Activated T-helper 1 cell treated with anti-CD3 and anti-CD28 coated beads, Interleukin-2, amount 50 U/mL, for 16 hours (primary cell): ENCODE measurements around the gene DNAJA3.
A peak's percentile ranks its signal among the peaks of the same experiment; 100 is the strongest.

Source experiments
- DNase-seq, 2 donors: peaks; one replicate each; pipeline ENCODE4 v3.0.0-alpha.2; 2020; ENCODE audit warnings: low read depth in 1 of 2, low spot score in 1 of 2

The DNAJA3 gene

DNA sequence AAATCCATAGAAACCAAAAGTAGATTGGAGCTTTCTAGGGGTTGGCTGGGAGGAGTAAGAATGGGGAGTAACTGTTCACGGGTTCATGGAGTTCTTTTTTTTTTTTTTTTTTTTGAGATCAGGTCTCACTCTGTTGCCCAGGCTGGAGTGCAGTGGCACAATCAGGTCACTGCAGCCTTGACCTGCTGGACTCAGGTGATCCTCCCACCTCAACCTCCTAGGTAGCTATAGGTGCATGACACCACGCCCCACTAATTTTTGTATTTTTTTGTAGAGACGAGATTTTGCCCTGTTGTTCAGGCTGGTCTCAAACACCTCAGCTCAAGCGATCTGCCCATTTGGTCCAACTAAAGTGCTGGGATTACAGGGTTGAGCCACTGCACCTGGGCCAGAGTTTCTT lies 47.2 kb downstream of the DNAJA3 start:
- DNase-seq: no peak

DNA sequence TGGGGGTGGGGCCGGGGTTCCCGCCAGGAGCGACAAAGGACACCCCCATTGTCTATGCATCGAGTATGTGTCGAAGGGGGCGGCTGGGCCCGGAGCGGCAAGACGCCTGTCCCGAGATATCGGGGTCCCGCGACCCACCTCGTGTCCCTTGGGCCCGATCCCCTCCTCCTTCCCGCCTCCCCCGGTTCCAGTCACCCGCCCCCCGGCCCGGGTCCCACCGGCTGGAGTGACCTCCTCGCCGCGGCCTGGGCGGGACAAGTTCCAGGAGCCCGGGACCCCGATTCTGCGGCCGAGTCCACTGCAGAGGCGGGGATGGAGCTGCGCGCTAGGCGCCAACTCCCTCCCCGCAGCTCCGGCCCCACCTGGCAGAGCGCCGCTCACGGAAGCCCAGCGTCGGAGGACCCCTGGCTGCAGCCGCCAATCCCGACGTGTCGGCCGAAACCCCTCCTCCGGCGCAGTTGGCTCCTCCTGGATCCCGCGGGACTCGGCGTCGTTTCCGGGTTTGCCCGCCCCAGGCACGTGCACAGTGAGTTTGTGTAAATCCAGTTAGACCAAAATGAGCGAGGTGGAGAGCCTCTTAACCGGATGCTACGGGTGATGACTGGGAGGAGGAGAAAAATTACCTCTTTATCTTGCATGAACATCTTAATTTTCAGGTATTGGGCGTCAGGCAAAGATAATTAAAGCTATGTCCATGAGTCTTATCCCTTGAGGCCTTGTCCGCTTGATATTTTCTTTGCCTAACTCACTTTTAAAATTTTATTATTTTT lies 48.7 kb downstream of the DNAJA3 start, which contains the start of gene NMRAL1:
NMRAL1 (minus strand) TSS at position 434 of the 770 bp plus-strand sequence. CDS start 493 bp downstream, outside the sequence.
- DNase-seq: peak; percentile 57 to 76

DNA sequence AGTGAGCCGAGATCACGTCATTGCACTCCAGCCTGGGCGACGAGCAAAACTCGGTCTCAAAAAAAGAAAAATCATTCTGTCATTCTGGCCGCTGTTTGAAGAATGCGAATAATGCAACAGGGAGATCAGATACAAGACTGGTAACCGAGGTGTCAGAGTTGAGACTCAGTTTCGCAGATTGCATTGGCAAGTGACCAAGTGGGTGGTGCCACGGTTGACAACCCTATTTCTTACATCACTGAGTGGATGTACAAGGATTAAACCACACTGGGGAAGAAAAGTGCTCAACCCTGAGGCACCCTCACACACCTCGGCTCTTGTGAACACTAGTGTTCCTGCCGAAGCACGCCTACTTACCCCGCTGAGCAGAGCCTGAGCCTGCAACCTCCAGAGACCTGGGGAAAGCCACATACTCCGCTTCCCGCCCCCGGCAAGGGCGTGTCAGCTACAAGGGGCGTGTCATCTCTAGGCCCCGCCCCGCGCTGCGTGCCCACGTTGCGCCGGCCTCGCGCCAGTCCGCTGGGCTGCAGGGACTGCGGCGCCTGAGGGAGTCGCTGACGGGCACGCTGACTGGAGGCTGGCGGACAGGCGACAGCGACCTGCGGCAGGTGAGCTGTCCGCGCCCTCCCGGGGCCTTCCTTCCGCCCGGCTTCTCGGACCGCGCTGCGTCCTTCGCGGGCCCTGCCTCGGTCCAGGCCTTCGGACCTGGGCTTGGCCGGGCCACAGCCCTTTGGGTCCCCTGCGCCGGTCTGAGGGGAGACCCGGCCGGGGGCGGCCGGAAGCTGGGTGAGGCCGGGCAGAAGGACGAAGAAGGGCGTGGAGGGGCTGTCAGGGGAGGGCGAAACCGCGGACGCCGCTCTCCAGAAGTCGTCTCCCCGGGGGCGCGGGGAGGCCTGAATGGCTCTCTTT lies 50.5 kb downstream of the DNAJA3 start, which contains the start of gene HMOX2:
HMOX2 (plus strand) TSS at position 519 of the 909 bp plus-strand sequence. CDS start 29,127 bp downstream, outside the sequence.
- DNase-seq: peak; percentile 88 to 92

DNA sequence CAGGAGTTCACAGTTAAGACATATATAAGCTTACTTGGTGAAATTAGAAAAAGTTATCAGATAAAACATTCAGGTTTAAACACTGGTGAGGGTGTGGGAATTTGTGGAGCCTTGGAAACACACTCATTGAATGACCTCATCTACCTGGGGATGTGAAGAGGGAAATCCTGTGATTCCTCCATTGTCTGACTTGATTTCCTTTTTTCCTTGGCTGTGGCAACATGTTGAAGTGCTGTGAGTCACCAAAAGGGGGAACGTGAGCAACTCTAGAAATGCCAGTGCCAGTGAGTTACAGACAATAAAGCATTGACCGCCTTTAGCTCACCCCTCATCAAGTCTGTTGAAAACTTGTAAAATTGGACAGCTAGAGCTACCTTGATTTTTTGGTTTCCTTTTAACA lies 52.3 kb downstream of the DNAJA3 start:
- DNase-seq: no peak

DNA sequence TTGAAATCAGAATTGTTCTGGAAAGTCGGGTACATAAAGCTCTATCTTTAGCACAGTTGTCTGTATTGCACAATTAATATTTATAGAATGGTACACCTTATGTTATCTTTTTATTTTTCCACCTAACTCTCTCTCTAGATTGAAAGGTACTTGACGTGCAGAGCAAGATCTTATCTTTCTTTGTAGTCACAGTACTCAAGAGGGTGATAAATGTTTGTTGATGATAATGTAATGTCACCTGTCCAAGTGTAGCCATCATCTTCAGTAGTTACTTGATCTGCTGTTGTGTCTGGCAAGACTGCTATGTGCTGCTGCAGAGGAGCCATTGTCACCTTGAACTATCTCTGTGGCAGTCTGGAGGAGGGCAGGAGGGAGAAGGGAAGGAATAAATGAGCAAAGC lies 55.9 kb downstream of the DNAJA3 start:
- no peak for DNase-seq

DNA sequence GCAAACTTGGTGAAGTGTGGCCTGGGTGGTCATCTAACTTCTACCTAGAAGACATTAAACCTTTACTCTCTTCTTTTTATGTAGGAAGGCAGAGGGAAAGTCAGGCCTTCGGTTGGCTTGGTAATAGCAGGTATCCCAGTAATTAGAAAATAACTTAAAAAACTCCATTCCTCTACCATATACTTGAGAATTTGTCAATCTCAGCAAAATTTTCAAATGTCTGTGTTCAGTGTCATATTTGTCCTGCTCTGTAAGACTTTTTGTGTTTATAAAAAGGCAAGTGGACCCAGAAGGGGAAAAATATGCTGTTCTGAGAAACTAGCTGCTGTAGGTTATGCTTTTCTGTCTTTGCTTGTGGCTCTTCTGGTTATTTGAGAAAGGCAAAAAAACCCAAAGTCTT lies 56.3 kb downstream of the DNAJA3 start:
- DNase-seq: no peak

DNA sequence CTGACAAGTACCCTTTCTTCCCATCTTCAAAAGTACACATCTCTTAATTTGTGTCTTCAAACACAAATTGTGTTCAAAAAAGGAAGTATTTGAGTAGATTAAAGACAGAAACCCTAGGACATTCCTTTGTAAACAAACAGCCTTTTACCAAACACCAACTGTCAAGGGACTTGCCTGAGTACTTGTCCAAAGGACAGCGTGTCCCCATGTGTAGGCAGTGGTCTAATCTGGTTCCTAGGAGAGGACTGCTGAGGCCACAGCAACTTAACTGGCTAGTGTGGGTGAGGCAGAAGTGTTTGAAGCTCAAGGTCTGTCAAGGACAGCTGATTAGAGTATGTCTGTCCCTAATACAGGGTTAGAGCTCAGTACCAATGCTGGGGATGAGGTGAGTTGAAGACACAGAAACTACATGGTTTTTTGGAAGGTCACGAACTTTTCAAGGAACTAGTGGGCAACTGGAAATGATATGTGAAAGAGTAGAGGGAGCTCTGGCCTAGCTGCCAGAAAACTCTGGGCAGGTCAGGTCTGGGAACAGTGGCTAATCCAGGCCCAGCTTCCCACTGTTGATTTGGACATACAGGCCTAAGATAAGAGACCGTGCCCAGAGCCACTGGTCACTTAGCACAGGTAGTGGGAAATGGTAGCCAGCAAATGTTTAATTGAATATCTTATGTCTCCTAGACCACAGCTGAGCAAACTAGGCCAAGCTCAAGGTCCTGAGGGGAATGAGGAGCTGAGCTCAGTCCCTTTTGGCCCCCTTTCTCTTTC lies 60.6 kb downstream of the DNAJA3 start:
- DNase-seq: no peak

DNA sequence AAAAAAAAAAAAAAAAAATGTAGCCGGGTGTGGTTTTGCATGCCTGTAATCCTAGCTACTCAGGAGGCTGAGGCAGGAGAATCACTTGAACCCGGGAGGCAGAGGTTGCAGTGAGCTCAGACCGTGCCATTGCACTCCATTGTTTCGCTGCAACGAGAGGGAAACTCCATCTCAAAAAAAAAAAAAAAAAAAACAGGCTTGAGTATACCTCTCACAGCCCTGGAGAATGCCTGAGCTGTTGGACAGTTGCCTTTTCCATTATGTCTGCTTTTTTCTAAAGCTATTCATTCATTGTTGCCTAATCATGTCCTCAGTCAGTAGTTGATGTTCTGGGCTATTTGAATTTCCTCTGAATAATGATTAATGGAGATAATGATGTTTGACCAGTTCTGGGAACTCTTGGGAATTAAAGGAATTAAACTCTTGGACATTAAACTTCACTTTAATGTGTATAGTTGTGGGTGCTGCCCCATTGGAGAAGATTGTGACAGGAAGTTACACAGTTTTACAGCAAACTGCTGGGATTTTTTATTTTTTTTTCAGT lies 62.4 kb downstream of the DNAJA3 start:
- no peak for DNase-seq

DNA sequence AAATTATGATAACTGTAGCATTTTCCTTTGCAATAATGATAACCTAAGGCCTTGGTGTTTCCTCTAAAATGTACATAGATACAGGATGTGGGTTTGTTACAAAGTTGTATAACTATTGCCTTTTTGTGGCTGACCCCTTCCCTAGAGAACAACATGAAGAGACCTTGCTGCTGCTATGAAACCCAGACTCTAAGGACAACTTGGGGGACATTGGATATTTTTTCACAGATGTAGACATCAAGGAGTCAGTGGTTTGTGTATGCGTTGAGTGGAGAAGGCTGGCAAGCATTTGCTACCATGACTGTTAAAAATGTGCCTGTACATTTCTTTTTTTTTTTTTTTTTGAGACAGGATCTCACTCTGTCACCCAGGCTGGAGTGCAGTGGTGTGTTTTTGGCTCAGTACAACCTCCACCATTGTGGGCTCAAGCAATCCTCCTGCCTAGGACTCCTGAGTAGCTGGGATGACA lies 62.9 kb downstream of the DNAJA3 start:
- DNase-seq: no peak

DNA sequence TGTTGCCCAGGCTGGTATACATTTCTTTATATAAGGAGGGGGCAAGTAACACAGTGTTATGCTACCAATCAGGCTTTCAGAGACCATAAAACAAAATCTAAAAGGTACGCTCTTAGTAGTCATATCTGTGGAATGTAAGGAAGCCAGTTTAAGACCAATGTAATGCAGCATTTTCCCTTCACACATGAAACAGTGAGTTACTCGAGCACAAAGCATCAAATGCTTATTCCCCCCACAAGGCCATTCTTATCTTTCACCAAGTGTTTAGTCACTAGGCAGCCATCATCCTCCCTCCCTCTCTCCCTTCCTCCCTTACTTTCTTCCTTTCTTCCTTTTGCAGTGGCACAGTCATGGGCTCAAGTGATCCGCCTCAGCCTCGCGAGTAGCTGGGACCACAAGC lies 63.4 kb downstream of the DNAJA3 start:
- no peak for DNase-seq

DNA sequence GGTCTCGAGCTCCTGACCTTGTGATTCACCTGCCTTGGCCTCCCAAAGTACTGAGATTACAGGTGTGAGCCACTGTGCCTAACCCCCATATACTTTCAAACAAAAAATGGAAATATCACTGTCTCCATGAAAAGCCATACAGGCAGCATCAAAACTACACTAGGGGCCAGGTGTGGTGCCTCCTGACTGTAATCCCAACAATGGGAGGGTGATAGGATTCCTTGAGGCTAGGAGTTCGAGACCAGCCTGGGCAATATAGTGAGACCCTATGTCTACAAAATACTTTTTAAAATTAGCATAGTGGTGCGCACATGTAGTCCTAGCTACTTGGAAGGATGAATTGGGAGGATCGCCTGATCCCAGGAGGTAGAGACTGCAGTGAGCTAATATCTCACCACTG lies 66.2 kb downstream of the DNAJA3 start:
- DNase-seq: no peak

DNA sequence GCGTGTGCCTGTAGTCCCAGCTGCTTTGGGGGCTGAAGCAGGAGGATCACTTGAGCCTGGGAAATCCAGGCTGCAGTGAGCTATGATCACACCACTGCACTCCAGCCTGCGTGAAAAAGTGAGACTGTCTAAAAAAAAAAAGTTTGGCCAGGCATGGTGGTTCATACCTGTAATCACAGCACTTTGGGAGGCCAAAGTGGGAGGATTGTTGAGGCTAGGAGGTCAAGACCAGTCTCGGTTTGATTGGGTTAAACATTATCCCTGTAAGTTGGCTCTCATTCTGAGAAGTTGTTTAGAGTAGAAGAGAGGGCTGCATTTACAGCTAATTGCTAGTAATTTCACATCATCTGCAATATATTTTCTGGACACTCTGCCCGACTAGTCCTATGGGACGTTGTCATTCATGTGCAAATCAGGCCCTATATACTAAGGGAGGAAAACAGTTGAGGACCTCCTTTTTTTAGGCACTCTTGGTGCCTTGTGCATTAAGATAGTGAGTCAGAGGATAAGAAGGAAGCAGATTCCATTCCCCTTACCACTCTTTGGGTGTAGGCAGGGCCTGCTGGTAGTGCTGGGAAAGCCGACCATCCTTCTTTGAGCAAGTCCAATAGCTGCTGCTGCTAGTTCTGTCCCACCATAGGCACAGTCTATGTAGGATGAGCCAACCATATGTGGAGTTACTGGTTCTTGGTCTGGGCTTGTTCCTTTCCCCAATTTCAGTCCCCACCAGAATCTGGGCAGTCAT lies 69.2 kb downstream of the DNAJA3 start:
- DNase-seq: no peak

DNA sequence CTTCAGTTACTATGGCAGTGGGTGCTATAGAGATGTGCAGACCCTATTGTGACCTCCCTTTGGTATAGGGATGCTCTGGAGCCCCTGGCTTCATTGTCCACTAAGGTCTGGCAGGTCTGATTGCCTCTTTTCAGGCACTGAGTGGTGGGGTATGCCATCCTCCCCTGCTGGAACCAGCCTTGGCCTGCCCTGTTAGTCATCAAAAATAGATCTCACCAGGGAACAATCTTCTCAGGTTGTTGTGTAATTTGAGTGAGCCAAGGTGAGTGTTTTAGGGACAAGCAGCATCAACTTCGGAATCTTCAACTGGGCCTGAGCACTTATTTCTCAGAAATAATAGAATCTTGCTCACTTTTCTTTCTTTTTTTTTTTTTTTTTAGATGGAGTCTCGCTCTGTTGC lies 70.1 kb downstream of the DNAJA3 start:
- no peak for DNase-seq

DNA sequence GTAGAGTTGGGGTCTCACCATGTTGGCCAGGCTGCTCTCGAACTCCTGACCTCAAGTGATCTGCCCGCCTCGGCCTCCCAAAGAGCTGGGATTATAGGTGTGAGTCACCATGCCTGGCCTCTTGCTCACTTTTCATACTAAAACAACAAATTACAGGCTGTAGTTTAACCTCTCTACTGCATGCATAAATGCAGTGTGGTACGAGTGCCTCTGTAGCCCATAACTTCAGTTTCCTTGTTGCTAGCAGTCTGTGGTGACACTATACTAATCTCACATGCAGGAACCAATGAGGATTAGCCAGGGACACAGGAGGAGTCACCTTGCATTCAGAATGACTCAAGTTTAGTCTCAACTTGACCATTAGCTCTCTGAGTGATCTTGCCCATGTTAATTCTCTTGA lies 70.6 kb downstream of the DNAJA3 start:
- DNase-seq: no peak

DNA sequence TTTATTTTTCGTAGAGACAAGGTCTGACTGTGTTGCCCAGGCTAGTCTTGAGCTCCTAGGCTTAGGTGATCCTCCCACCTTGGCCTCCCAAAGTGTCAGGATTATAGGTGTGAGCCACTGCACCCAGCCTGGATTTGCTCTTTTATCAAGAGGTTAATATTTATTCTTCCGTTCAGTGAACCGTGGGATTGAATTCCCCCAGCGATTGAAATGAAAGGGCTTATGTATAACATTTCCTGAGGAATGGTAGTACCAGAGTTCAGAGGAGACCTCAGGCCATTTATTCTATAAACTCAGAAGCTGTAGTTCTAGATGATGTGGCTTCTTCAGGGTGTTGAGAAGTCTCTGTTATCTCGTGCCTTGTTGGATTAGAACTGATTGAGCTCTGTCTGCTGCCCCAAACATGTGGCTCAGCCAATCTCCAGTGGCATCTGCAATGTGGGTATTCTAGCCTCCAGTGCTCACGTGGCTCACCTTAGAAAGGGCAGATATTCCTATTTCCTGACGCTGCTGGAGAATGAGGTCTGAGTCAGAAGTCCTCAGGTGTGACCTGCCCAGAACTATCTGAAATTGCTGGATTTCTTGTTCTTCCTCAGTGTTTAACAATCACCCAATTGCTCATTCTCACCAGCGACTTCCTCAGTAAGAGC lies 73.0 kb downstream of the DNAJA3 start:
- DNase-seq: no peak

DNA sequence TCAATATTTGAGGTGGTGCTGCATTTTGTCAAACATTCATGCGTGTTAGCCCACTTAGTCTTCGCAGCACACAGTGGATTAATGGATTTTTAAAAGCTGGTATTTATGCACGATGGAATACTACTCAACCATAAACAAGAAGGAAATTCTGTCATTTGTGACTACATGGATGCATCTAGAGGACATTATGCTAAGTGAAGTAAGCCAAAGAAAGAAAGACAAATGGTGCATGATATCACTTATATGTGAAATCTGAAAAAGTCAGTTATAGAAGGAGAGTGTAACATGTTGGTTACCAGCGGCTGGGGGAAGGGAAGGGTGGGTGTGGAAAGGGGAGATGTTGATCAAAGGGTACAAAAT lies 73.5 kb downstream of the DNAJA3 start:
- DNase-seq: no peak

DNA sequence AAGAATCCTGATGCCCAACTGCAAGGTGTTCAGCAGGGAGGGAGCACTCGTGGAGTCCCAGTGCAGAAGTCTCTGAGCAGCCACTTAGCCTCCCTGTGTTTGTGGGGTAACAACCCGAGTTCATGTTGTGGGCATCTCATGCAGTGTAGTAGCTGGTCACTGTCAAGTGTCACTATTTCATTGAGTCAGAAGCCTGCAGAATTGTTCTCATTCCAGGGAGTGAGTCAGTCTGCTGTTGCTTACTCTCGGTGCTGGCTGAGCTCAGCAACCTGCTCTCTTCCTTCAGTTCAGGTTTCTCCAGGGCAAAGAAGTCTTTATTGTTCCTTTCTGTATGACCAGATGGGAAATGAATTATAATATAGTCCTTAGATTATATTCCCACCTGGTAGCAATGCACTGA lies 74.6 kb downstream of the DNAJA3 start:
- DNase-seq: no peak

DNA sequence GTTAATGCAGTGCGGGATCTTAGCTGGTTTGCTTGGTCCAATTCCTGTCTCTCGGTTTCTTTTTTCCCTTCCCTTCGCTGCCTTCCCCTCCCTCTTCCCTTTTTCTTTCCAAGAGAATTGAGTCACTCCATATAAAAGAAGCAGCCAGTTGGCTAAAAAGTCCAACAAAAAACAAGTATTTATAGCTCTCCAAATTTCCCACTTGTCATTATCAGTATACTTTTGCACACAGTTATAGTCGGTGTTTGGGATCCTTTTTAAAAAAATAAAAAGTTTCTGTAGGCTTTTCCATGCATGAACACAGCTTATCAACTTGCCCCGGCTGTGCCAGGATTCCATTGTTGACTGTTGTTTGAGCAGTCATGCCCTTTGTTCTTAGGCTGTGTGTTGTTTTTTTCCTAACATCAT lies 75.4 kb downstream of the DNAJA3 start:
- DNase-seq: no peak

DNA sequence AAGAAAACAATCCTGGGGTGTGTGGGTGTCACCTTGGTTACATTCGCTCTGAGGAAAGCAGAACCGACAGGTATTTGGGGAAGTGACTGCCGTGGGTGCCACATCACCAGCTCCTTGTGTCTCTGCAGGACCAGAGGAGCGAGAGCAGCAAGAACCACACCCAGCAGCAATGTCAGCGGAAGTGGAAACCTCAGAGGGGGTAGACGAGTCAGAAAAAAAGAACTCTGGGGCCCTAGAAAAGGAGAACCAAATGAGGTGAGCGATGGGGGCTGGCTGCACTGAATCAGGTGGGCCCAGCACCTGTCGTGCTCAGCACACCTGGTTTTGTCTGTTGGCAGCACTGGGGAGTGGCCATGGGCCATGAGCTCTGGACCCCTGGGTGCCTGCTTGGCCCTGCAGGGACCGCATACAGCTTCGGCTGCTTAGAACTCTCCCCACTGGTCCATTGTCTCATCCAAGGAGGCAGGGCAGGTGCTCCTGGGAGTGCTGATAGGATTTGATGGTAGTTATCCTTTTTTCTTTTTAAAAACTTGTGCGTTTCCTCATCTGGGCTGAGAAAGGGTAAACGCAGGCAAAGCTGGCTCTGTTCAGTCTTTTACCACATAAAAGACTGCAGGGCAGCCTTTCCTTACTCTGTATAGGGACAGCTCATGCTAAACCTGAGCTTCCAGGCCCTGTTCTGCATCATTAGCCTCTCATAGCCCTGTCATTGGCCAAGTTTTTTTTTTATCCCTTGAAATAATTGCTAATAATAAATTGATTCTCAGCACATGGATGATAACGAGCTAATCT lies 79.9 kb downstream of the DNAJA3 start:
- DNase-seq: peak; percentile 49 to 53
